DOHH2 (cell line): ENCODE measurements around the gene ATP10B.

Experiments
- CTCF ChIP-seq: fragments of 200-600 bp; sonication (generic); IDR thresholded peaks from one replicate; pipeline ENCODE4 v1.5.1; 2014; ENCODE audit warnings: antibody characterized with exemption, mild to moderate bottlenecking, low read depth, low read length; ENCODE audit not compliant: poor library complexity, severe bottlenecking
- EZH2phosphoT487 ChIP-seq: fragments of 200-600 bp; sonication (generic); IDR thresholded peaks from 2 replicates; pipeline ENCODE4 v1.6.1; 2017; ENCODE audit warnings: borderline replicate concordance, mild to moderate bottlenecking, antibody characterized with exemption, low read length, moderate library complexity, mixed read lengths

GRCh38 chr5:160667160-160667559 lies 184.9 kb downstream of the ATP10B start:
- TF ChIP-seq CTCF (no peak), EZH2phosphoT487 (no peak)
